Endothelial cell of umbilical vein (primary cell): Measurements from ENCODE around the gene MIPEP. TPM values are rescaled to one million over a fixed set of nuclear protein-coding genes. Genes with fewer than 3 reads are reported as not detected.

Experiments
- BruUV-seq: library from RNA; stranded (reverse); fragments of 400-500 nt; replicated peaks from 2 replicates; lab custom pipeline; 2021; lab: Mats Ljungman, UMichigan
- CTCF ChIA-PET: fragments of 300-600, 350-600 bp; sonication (Branson Sonifier 250); formaldehyde crosslinking; loops from one replicate; lab custom pipeline; 2021; ENCODE audit warnings: antibody characterized with exemption, inconsistent platforms; lab: Charles Lee
- POLR2A ChIA-PET: fragments of 300-600, 350-600 bp; sonication (Branson Sonifier 250); formaldehyde crosslinking; loops from one replicate; lab custom pipeline; 2021; ENCODE audit warnings: antibody characterized with exemption, inconsistent platforms; lab: Charles Lee
- DNase-seq: peaks from one replicate; pipeline ENCODE4 v3.0.0-alpha.2; 2011; ENCODE audit warnings: low read depth, low spot score
- FAIRE-seq: peaks from 2 replicates; lab custom pipeline; 2011; peaks lifted over from hg19 to GRCh38; lab: Jason Lieb, UNC
- H2AFZ ChIP-seq: 2 replicates; pipeline ENCODE4 v1.6.0; 2012; ENCODE audit warnings: low read depth, low read length, control low read depth, inconsistent platforms
- H3K27ac ChIP-seq: 2 replicates; pipeline ENCODE4 v1.5.1; 2011; ENCODE audit warnings: low read depth, mild to moderate bottlenecking, control low read depth, low read length, moderate library complexity; ENCODE audit not compliant: insufficient read depth
- H3K27me3 ChIP-seq, 2 experiments: 2 replicates each; pipeline versions ENCODE4 v1.6.0 to v1.6.1; 2011; ENCODE audit warnings: low read length in 2 of 2, mixed read lengths in 1 of 2; ENCODE audit not compliant: control insufficient read depth in 2 of 2, insufficient read depth in 2 of 2
- H3K36me3 ChIP-seq, 2 experiments: 2 replicates in 1 of 2; 3 replicates in 1 of 2; pipeline ENCODE4 v1.5.1; 2011; ENCODE audit warnings: low read length in 2 of 2, mild to moderate bottlenecking in 1 of 2, moderate library complexity in 1 of 2; ENCODE audit not compliant: control insufficient read depth in 2 of 2, insufficient read depth in 2 of 2; ENCODE audit errors: extremely low read depth in 1 of 2
- H3K4me1 ChIP-seq: 3 replicates; pipeline ENCODE4 v1.5.1; 2011; ENCODE audit warnings: mild to moderate bottlenecking, low read length; ENCODE audit not compliant: control insufficient read depth, insufficient read depth; ENCODE audit errors: extremely low read depth
- H3K4me2 ChIP-seq: 2 replicates; pipeline ENCODE4 v1.6.1; 2011; ENCODE audit warnings: low read length, control low read depth, mixed read lengths; ENCODE audit not compliant: insufficient read depth
- H3K4me3 ChIP-seq, 3 experiments: fragments of 200-600 bp in 1 of 3; sonication (generic), shearing (Covaris generic) in 1 of 3; replicated peaks in 1 of 3; 2 replicates each; pipeline ENCODE4 v1.5.1; 2011 to 2016; ENCODE audit warnings: control low read depth in 3 of 3, low read length in 3 of 3, mild to moderate bottlenecking in 2 of 3, inconsistent platforms in 1 of 3, low read depth in 1 of 3, moderate library complexity in 1 of 3; ENCODE audit not compliant: insufficient read depth in 1 of 3
- H3K79me2 ChIP-seq: 2 replicates; pipeline ENCODE4 v1.6.0; 2012; ENCODE audit warnings: low read length, inconsistent platforms; ENCODE audit not compliant: control insufficient read depth, insufficient read depth
- H3K9ac ChIP-seq: replicated peaks from 2 replicates; pipeline ENCODE3; 2011; ENCODE audit warnings: low read length, control low read depth; ENCODE audit not compliant: insufficient read depth; ENCODE audit errors: extremely low read depth
- H3K9me1 ChIP-seq: replicated peaks from 3 replicates; pipeline ENCODE4 v1.6.0; 2011; ENCODE audit warnings: mild to moderate bottlenecking, low read length; ENCODE audit not compliant: control insufficient read depth, insufficient read depth; ENCODE audit errors: extremely low read depth
- H3K9me3 ChIP-seq: replicated peaks from 2 replicates; pipeline ENCODE4 v1.5.1; 2012; ENCODE audit warnings: low read length, inconsistent platforms; ENCODE audit not compliant: control insufficient read depth, insufficient read depth
- H4K20me1 ChIP-seq: replicated peaks from 2 replicates; pipeline ENCODE3; 2011; ENCODE audit warnings: mild to moderate bottlenecking, low read length; ENCODE audit not compliant: control insufficient read depth, insufficient read depth; ENCODE audit errors: extremely low read depth
- CTCF ChIP-seq, 2 donors: IDR thresholded peaks; 1 replicate in 1 of 2; 2 replicates in 1 of 2; pipeline ENCODE4 v1.5.1; 2011; ENCODE audit warnings: low read length in 2 of 2, mild to moderate bottlenecking in 2 of 2, moderate library complexity in 2 of 2, control low read depth in 1 of 2, inconsistent platforms in 1 of 2, low read depth in 1 of 2; ENCODE audit not compliant: insufficient read depth in 1 of 2; ENCODE audit errors: extremely low read depth in 1 of 2
- EZH2 ChIP-seq: IDR thresholded peaks from 2 replicates; pipeline ENCODE4 v1.6.1; 2012; ENCODE audit warnings: borderline replicate concordance, low read depth, mild to moderate bottlenecking, moderate library complexity, low read length, inconsistent platforms; ENCODE audit not compliant: severe bottlenecking
- FOS ChIP-seq: IDR thresholded peaks from 2 replicates; pipeline ENCODE4 v1.6.1; 2011; ENCODE audit warnings: mild to moderate bottlenecking, low read length, moderate library complexity, borderline replicate concordance; ENCODE audit not compliant: insufficient read depth
- GATA2 ChIP-seq: IDR thresholded peaks from 2 replicates; pipeline ENCODE4 v1.7.0; 2011; ENCODE audit warnings: low read depth, mild to moderate bottlenecking, moderate library complexity, mixed read lengths, low read length; ENCODE audit not compliant: insufficient read length, insufficient read depth
- JUN ChIP-seq: IDR thresholded peaks from 2 replicates; pipeline ENCODE4 v1.6.1; 2011; ENCODE audit warnings: borderline replicate concordance, low read depth; ENCODE audit not compliant: insufficient read length, insufficient read depth
- MAX ChIP-seq: IDR thresholded peaks from 2 replicates; pipeline ENCODE4 v1.6.1; 2011; ENCODE audit not compliant: insufficient read depth, insufficient read length
- MYC ChIP-seq: IDR thresholded peaks from one replicate; pipeline ENCODE4 v1.6.1; 2011; ENCODE audit warnings: mild to moderate bottlenecking, low read depth, low read length
- POLR2A ChIP-seq: IDR thresholded peaks from 2 replicates; pipeline ENCODE4 v1.6.1; 2012; ENCODE audit warnings: low read depth, mild to moderate bottlenecking, control low read depth, low read length
- POLR2AphosphoS5 ChIP-seq: IDR thresholded peaks from 2 replicates; pipeline ENCODE4 v1.6.1; 2012; ENCODE audit warnings: low read depth, mild to moderate bottlenecking, control low read depth, low read length, moderate library complexity; ENCODE audit not compliant: insufficient read depth
- dilution Hi-C: fragments of 300-500 bp; cut with MboI; formaldehyde crosslinking; loops from one replicate; pipeline ENCODE4 v1.15.0; 2019; ENCODE audit warnings: low sequenced_read_pairs; ENCODE audit not compliant: extremely low pct_ligation_motif_present
- intact Hi-C: fragments of 100-400 bp; cut with micrococcal nuclease; formaldehyde crosslinking; loops from one replicate; pipeline ENCODE4 v1.10.0; 2022
- polyA plus RNA-seq, 4 experiments: library from polyadenylated mRNA; depleted of rRNA in 3 of 4; stranded (reverse) in 3 of 4; unstranded in 1 of 4; fragments of >200 nt; gene quantifications; 2 replicates each; pipeline versions ENCODE4 v1.2.1 to v1.2.3, GENCODE V29; 2011 to 2012; ENCODE audit warnings: missing spikeins in 1 of 4
- total RNA-seq: library from RNA; stranded (reverse); gene quantifications from 2 replicates; pipeline ENCODE4 v1.2.3, GENCODE V29; 2021

MIPEP gene
- total and polyA plus RNA-seq, 2 donors (not counting 3 experiments of a cell fraction or from before 2014, with no cell fraction given), result 12.4 to 19.2 TPM

DNA sequence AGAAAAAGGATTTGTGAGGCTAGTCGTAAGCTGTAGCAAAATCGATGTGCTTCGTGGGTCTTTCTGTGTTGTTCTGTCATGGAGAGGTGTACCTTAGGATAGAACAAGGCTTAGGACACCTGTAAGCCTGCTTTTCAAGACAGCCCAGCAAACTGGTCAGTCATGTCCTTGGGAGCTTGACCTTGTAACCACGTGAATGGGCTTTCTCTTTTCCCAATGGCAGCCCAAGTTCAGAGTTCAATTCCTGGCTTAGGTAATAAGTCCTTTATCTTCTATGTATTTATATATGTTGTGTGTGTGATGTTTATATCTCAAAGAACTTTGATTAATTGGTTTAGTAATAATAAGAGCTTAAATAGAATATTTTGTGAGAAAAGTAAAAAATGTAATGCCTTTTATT, 206.1 kb downstream of the MIPEP start:
- CTCF ChIA-PET, result no interaction called here
- Histone ChIP-seq H3K9me3 (no peaks in the 10 kb centered on the region), H3K9ac (no peak overlapping the region), H3K27me3 (no peaks in the 10 kb centered on the region), H3K79me2 (no peaks in the 10 kb centered on the region), H4K20me1 (no peaks in the 10 kb centered on the region), H3K9me1 (no peaks in the 10 kb centered on the region), H3K4me2 (no peak overlapping the region), H3K36me3 (no peaks in the 10 kb centered on the region), H2AFZ (no peak overlapping the region), H3K4me1 (no peaks in the 10 kb centered on the region), H3K27ac (no peak overlapping the region), H3K4me3 (no peak overlapping the region)
- FAIRE-seq (no peak), DNase-seq (no peak)
- intact Hi-C loops, result no loop called here
- dilution Hi-C loops, result no loop called here
- POLR2A ChIA-PET, result interaction anchor here (1.0 kb wide), 1 partner anchor 151 kb away, joined by 3 read pairs; no protein-coding TSS in a partner anchor
- no peak for TF ChIP-seq FOS
- no peak for TF ChIP-seq GATA2
- TF ChIP-seq JUN, result no peak
- no peak for TF ChIP-seq MYC
- TF ChIP-seq MAX, result no peak
- TF ChIP-seq CTCF (IDR thresholded peaks at IDR 0.05; ENCODE audit: extremely low read depth in 1 of 2, insufficient read depth in 1 of 2, low read depth in 1 of 2, low read length in 2 of 2), result no peak
- TF ChIP-seq EZH2, result no peak
- TF ChIP-seq POLR2AphosphoS5, result no peak
- no peak for TF ChIP-seq POLR2A
- BruUV-seq, result no TSS peak
